CD14-positive monocyte (primary cell): ENCODE measurements around the gene SCGB3A1. TPM values are rescaled to one million over a fixed set of nuclear protein-coding genes. Genes with fewer than 3 reads are reported as not detected.

Experiments
- DNase-seq, 3 donors: peaks; one replicate each; pipeline ENCODE4 v3.0.0-alpha.2; 2011 to 2022
- H2AFZ ChIP-seq: 2 replicates; pipeline ENCODE4 v1.6.0; 2012; ENCODE audit warnings: mild to moderate bottlenecking, low read depth, low read length, inconsistent platforms; ENCODE audit not compliant: insufficient read depth, poor library complexity, severe bottlenecking
- H3K27ac ChIP-seq, 2 donors: 1 replicate in 1 of 2; 2 replicates in 1 of 2; pipeline ENCODE4 v1.5.1; 2012 to 2013; ENCODE audit warnings: low read length in 2 of 2, control low read depth in 1 of 2, inconsistent platforms in 1 of 2, low read depth in 1 of 2, mild to moderate bottlenecking in 1 of 2
- H3K27me3 ChIP-seq, 2 donors: one replicate each; pipeline versions ENCODE4 v1.6.0 to v1.6.1; 2011 to 2013; ENCODE audit warnings: low read length in 2 of 2; ENCODE audit not compliant: control insufficient read depth in 2 of 2, insufficient read depth in 2 of 2
- H3K36me3 ChIP-seq, 2 donors: replicated peaks in 1 of 2; 1 replicate in 1 of 2; 2 replicates in 1 of 2; pipeline versions ENCODE4 v1.5.1 to v1.6.1; 2012 to 2013; ENCODE audit warnings: low read length in 2 of 2, control low read depth in 1 of 2, inconsistent platforms in 1 of 2, mild to moderate bottlenecking in 1 of 2; ENCODE audit not compliant: insufficient read depth in 2 of 2, control insufficient read depth in 1 of 2
- H3K4me1 ChIP-seq, 2 donors: 1 replicate in 1 of 2; 2 replicates in 1 of 2; pipeline versions ENCODE4 v1.5.1 to v1.6.1; 2012 to 2013; ENCODE audit warnings: low read length in 2 of 2, control low read depth in 1 of 2, inconsistent platforms in 1 of 2, mild to moderate bottlenecking in 1 of 2, moderate library complexity in 1 of 2; ENCODE audit not compliant: insufficient read depth in 2 of 2, control insufficient read depth in 1 of 2
- H3K4me2 ChIP-seq: replicated peaks from 2 replicates; pipeline ENCODE3; 2012; ENCODE audit warnings: low read length, moderate library complexity, mild to moderate bottlenecking; ENCODE audit not compliant: poor library complexity, severe bottlenecking; ENCODE audit errors: extremely low read depth
- H3K4me3 ChIP-seq, 3 experiments: fragments of 200-600 bp in 1 of 3; sonication (generic) in 1 of 3; replicated peaks in 1 of 3; 1 replicate in 2 of 3; 2 replicates in 1 of 3; pipeline ENCODE4 v1.5.1; 2011 to 2013; ENCODE audit warnings: low read length in 3 of 3, mild to moderate bottlenecking in 3 of 3, control low read depth in 2 of 3, low read depth in 2 of 3, inconsistent platforms in 1 of 3, moderate library complexity in 1 of 3
- H3K79me2 ChIP-seq: 2 replicates; pipeline ENCODE4 v1.6.0; 2012; ENCODE audit warnings: mild to moderate bottlenecking, control low read depth, inconsistent platforms, low read length, moderate library complexity; ENCODE audit not compliant: insufficient read depth
- H3K9ac ChIP-seq: 2 replicates; pipeline ENCODE4 v1.6.0; 2017; ENCODE audit warnings: low read length, mild to moderate bottlenecking; ENCODE audit not compliant: insufficient read depth, poor library complexity, severe bottlenecking
- H3K9me3 ChIP-seq, 2 donors: replicated peaks in 1 of 2; 1 replicate in 1 of 2; 2 replicates in 1 of 2; pipeline versions ENCODE4 v1.5.1 to v1.6.1; 2012 to 2013; ENCODE audit warnings: low read length in 2 of 2, control low read depth in 1 of 2; ENCODE audit not compliant: control insufficient read depth in 1 of 2, insufficient read depth in 1 of 2
- H4K20me1 ChIP-seq: 2 replicates; pipeline ENCODE4 v1.6.0; 2012; ENCODE audit warnings: mild to moderate bottlenecking, low read length, control low read depth, moderate library complexity; ENCODE audit not compliant: insufficient read depth
- H3K27ac Mint-ChIP-seq, 7 donors: one replicate each; pipeline ENCODE4 v1.8.0; 2020; ENCODE audit warnings: mild to moderate bottlenecking in 7 of 7, mixed read lengths in 7 of 7, moderate library complexity in 6 of 7, inconsistent platforms in 2 of 7
- H3K27me3 Mint-ChIP-seq, 3 donors: one replicate each; pipeline ENCODE4 v1.8.0; 2021 to 2022; ENCODE audit warnings: low read depth in 3 of 3, mild to moderate bottlenecking in 3 of 3, mixed read lengths in 3 of 3, moderate library complexity in 3 of 3, inconsistent platforms in 1 of 3
- H3K36me3 Mint-ChIP-seq, 2 donors: one replicate each; pipeline ENCODE4 v1.8.0; 2020; ENCODE audit warnings: mixed read lengths in 2 of 2, inconsistent platforms in 1 of 2, mild to moderate bottlenecking in 1 of 2
- H3K4me1 Mint-ChIP-seq: one replicate; pipeline ENCODE4 v1.8.0; 2020; ENCODE audit warnings: mild to moderate bottlenecking, mixed read lengths
- H3K4me3 Mint-ChIP-seq, 2 donors: one replicate each; pipeline ENCODE4 v1.8.0; 2020; ENCODE audit warnings: mild to moderate bottlenecking in 2 of 2, mixed read lengths in 2 of 2, moderate library complexity in 1 of 2
- H3K9me3 Mint-ChIP-seq, 7 donors: one replicate each; pipeline ENCODE4 v1.8.0; 2020 to 2022; ENCODE audit warnings: mixed read lengths in 7 of 7, mild to moderate bottlenecking in 6 of 7, moderate library complexity in 6 of 7, inconsistent platforms in 2 of 7
- WGBS: methylation state at CpG from one replicate; pipeline ENCODE4 v1.1.5; 2013; ENCODE audit warnings: missing lambda C conversion rate; ENCODE audit not compliant: insufficient coverage; 5-methylcytosine and 5-hydroxymethylcytosine counted together
- intact Hi-C, 2 donors: fragments of 100-400 bp; cut with micrococcal nuclease; formaldehyde crosslinking; loops; one replicate each; pipeline versions ENCODE4 v1.15.0 to v1.15.1; 2023
- polyA plus RNA-seq, 3 donors: library from polyadenylated mRNA; depleted of rRNA in 1 of 3; unstranded in 2 of 3; stranded (reverse) in 1 of 3; fragments of 300-500 nt in 2 of 3; fragments of >200 nt in 1 of 3; fragmentation: Illumina TruSeq in 2 of 3; gene quantifications; 1 replicate in 2 of 3; 2 replicates in 1 of 3; pipeline ENCODE4 v1.2.3, GENCODE V29; 2012 to 2021
- TF ChIP-seq, protein P1 (sequence below): fragments of 200-600 bp; IDR thresholded peaks from one replicate; pipeline ENCODE4 v1.8.0; 2022; ENCODE audit warnings: antibody characterized with exemption, mild to moderate bottlenecking

The SCGB3A1 gene
- polyA plus RNA-seq, 3 donors: 0.49 to 0.83 (median 0.59) TPM

DNA sequence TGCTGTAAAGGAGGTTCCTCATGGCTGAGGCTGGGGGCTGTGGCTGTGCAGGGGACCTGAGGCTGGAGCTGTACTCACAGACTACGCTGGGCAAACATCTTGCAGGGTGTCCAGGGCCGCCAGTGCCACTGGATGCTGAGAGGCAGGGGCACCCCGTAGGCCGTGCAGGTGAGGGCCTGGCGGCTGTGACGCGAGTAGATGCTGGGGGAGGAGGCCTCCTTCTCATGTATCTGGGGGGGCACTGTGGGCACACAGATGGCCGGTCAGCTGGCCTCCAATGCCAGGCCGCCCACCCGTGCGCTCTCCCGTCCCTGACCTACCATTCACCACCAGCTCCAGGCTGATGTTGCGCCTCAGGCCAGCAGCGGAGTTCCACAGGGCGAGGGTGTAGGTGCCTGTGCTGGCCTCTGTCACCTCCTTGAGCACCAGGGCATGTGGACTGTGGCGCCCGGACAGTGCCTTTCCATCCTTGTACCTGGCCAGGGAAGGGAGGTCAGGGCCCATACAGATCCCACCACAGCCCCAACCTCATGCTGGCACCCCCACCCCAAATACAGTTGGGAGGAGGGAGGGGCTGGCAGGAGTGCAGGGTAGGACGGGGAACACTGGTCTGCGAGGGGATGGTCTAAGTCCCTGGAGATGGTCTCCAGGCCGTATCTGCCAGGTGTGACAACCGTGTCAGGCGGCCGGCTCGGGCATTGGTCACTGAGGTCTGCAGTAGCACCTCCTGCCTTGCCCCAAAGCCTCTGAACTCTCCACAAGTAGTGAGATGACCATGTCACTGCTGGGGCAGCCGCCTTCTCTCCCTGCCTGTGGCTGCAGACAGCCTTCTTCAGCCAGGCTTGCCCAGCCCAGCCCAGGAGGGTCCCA, 34.7 kb upstream of the SCGB3A1 start:
- WGBS: 94% methylated on average over 15 of the region's 25 CpGs
- intact Hi-C loops: no loop called here
- no peak overlapping the region for H3K27ac ChIP-seq
- Mint-ChIP-seq H3K4me1 (no peaks in the 10 kb centered on the region), H3K4me3 (no peak overlapping the region), H3K36me3 (no peaks in the 10 kb centered on the region), H3K27me3 (peaks cover 1 to 6% (median 2%) of the 10 kb centered on the region in 3 donors), H3K9me3 (peaks cover 0 to 3% (median 0%) of the 10 kb centered on the region in 7 donors), H3K27ac (no peak overlapping the region)
- H3K4me2 ChIP-seq: no peak overlapping the region
- H2AFZ ChIP-seq: no peak overlapping the region
- H3K4me1 ChIP-seq: no peaks in the 10 kb centered on the region
- H4K20me1 ChIP-seq: no peaks in the 10 kb centered on the region
- no peaks in the 10 kb centered on the region for H3K79me2 ChIP-seq
- TF ChIP-seq, protein P1, sequence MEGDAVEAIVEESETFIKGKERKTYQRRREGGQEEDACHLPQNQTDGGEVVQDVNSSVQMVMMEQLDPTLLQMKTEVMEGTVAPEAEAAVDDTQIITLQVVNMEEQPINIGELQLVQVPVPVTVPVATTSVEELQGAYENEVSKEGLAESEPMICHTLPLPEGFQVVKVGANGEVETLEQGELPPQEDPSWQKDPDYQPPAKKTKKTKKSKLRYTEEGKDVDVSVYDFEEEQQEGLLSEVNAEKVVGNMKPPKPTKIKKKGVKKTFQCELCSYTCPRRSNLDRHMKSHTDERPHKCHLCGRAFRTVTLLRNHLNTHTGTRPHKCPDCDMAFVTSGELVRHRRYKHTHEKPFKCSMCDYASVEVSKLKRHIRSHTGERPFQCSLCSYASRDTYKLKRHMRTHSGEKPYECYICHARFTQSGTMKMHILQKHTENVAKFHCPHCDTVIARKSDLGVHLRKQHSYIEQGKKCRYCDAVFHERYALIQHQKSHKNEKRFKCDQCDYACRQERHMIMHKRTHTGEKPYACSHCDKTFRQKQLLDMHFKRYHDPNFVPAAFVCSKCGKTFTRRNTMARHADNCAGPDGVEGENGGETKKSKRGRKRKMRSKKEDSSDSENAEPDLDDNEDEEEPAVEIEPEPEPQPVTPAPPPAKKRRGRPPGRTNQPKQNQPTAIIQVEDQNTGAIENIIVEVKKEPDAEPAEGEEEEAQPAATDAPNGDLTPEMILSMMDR: no peak
- no peak overlapping the region for H3K9ac ChIP-seq
- no peak overlapping the region for H3K4me3 ChIP-seq
- H3K36me3 ChIP-seq: no peaks in the 10 kb centered on the region
- no peaks in the 10 kb centered on the region for H3K27me3 ChIP-seq
- H3K9me3 ChIP-seq: no peaks in the 10 kb centered on the region
- DNase-seq: no peak

DNA sequence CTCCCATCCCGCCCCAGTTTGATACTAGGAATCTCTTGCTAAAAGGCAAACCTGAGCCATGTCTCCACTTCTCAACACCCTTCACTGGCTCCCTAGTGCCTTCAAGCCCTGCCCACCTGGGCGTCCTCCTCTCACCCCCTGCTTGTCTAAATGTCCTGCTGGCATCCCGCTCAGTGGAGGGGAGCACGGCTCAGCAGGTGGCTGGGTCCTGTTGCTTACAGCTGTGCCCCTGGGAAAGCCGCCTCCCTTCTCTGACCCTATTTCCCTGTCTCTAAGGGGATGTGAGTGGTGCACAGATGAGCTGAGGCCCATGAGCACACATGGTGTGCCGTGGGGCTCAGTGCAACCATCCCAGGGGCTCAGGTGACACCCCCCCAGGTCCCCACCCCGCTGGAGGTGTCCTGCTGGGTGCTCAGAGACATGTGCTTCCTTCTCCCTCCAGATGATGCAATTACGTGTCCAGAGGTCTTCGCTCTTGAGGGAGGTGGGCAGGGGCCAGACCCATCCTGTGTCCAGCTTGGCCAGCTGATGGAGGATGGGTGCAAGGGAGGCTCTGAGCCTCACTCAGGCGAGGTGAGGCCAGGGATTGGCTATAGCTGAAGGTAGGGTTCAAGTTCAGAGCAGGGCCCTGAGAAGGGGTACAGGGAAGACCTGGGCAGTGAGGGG, 34.0 kb upstream of the SCGB3A1 start:
- no peaks in the 10 kb centered on the region for H3K36me3 ChIP-seq
- intact Hi-C loops: no loop called here
- no peaks in the 10 kb centered on the region for H3K4me1 ChIP-seq
- peaks cover 0 to 6% (median 3%) of the 10 kb centered on the region in 7 donors for H3K9me3 Mint-ChIP-seq
- peaks cover 2 to 7% (median 3%) of the 10 kb centered on the region in 3 donors for H3K27me3 Mint-ChIP-seq
- TF ChIP-seq, protein P1: no peak
- no peak overlapping the region for H3K9ac ChIP-seq
- H3K27ac ChIP-seq: no peak overlapping the region
- no peaks in the 10 kb centered on the region for H3K9me3 ChIP-seq
- DNase-seq: no peak
- no peaks in the 10 kb centered on the region for H3K4me1 Mint-ChIP-seq
- no peak overlapping the region for H2AFZ ChIP-seq
- H3K27ac Mint-ChIP-seq: no peak overlapping the region
- WGBS: 83% methylated on average over 4 of the region's 10 CpGs
- no peak overlapping the region for H3K4me2 ChIP-seq
- no peak overlapping the region for H3K4me3 Mint-ChIP-seq
- no peaks in the 10 kb centered on the region for H4K20me1 ChIP-seq
- no peaks in the 10 kb centered on the region for H3K36me3 Mint-ChIP-seq
- no peak overlapping the region for H3K4me3 ChIP-seq
- H3K79me2 ChIP-seq: no peaks in the 10 kb centered on the region
- H3K27me3 ChIP-seq: no peaks in the 10 kb centered on the region
